Lung microvascular endothelial cell (primary cell): ENCODE data around the gene LMTK2. TPM values are rescaled to one million over a fixed set of nuclear protein-coding genes. Genes with fewer than 3 reads are reported as not detected.
A peak's percentile ranks its signal among the peaks of the same experiment; 100 is the strongest.
"Not testable (repeated sequence)": the region's sequence is repeated elsewhere in the genome, so short reads cannot be mapped to it uniquely, and the experiment has no call there.

Experiments
- DNase-seq, 2 donors: peaks; one replicate each; pipeline versions ENCODE4 v3.0.0 to v3.0.0-alpha.2; 2010; ENCODE audit warnings: low read depth in 2 of 2
- total RNA-seq: library from RNA; depleted of rRNA; stranded (reverse); fragments of >200 nt; gene quantifications from 2 replicates; pipeline ENCODE4 v1.2.1, GENCODE V29; 2014

Gene LMTK2
- total RNA-seq, 1 donor from 2014 or later: 7.1 TPM

DNA sequence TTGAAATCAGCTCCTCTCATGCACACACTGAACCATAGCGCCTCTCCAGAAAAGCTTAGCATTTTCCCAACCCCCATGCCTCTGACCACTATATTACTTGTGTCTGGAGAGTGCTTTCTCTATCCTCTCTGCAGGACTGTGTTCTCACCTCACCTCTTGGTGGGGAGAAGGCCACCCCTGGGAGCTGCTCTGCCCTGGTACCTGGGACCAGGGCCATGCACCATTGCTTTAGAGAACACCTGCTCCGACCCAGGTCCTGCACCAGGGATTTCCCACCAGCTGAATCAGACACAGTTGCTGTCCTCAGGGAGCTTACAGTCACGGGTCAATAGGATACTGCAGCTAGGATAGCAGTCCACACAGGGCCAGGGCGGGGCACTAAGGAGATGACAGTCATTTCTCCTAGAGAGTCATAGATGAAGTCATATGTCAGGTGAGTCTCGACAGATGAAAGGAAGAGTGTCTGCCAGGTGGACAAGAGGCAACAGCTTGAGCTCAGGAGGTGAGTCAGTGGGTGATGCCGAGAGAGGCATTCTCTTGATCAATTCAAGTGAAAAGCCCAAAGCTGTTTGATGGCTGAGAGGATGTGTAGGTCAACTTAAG is 619 bp upstream of the LMTK2 start:
- no peak for DNase-seq

DNA sequence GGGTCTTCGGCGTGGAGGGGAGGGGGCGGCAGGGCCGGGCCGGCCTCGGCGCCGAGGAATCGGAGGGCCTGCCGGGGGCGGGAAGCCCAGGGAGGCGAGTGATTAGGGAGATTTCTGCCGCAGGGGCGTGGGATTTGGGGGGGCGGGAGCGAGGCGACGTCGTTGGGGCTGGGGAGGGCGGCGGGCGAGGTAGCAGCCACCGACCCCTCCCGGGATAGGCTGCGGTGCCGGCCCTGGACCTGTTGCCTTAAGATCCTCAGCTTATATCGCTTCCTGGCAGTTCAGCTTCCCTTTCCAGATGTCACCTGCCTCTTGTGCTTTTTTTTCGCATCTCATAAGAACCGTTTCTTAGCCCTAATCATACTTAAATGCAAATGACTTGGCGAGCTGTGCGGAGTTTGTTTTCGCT is 655 bp downstream of the LMTK2 start:
- DNase-seq: peak; percentile 12 to 31

- peak; percentile 64 to 82 for DNase-seq
These were observed 3.8 kb downstream of the LMTK2 start for GRCh38 chr7:98110249-98111022.

GRCh38 chr7:98112077-98112476 is 5.4 kb downstream of the LMTK2 start:
- no peak for DNase-seq

DNA sequence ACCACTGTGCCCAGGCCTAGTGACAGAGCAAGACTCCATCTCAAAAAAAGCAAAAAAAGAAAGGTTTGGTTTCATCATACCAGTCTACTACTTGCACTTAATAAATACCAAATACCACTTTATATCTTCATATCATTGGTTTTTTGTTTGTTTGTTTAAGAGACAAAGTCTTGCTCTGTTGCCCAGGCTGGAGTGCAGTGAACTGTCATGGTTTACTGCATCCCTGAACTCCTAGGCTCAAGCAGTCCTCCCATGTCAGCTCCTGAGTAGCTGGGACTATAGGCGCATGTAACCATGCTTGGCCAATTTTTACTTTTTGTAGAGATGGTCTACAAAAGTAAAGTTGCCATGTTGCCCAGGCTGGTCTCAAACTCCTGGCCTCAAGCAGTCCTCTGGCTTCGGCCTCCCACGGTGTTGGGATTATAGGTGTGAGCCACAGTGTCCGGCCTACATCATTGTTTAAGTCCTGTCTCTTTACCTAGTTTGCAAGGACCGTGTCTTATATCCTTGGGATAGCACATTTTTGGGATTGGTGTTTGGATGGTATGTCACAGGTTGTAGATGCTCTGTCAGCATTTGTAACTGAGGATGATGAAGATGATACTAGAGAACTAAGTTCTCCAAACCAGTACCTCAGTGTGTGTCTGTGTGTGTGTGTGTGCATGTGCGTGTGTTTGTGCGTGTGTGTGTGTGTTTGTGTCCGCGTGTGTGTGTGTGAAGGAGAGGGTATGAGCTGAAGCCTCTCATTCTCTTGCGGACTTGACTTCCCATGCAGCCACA is 9.3 kb downstream of the LMTK2 start:
- DNase-seq: no peak

DNA sequence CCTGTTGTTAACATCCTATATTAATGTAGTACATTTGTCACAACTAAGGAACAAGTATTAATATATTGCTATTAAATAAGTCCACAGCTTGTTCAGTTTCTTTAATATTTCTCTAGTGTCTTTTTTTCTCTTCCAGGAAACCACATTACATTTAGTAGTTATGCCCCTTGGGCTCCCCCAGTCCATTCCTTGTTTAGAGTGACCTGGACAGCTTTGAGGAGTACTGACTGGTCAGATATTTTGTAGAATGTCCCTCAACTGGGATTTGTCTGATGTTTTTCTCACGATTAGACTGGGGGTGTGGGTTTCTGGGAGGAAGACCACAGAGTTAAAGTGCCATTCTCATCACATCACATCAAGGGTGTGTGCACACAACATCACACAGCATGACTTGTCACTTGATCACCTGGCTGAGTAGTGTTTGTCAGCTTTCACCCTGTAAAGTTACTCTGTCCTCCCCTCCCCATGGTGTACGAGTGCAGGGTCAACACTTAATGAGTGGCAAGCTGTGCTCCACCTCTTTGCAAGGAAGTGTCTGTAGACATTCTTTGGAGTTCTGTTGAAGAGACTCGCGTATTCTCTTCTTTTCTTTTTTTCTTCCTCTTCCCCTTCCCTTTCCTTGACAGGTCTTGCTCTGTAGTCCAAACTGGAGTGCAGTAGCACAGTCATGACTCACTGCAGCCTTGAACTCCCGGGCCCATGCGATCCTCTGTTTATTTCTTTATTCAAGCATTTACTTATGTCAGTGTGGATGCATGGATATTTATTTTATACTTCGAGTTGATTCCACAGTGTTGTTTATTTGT is 10.2 kb downstream of the LMTK2 start:
- peak in 1 of 2 donors; percentile 57 for DNase-seq

GRCh38 chr7:98119256-98119918 is 12.7 kb downstream of the LMTK2 start:
- peak; percentile 19 to 59 for DNase-seq

DNA sequence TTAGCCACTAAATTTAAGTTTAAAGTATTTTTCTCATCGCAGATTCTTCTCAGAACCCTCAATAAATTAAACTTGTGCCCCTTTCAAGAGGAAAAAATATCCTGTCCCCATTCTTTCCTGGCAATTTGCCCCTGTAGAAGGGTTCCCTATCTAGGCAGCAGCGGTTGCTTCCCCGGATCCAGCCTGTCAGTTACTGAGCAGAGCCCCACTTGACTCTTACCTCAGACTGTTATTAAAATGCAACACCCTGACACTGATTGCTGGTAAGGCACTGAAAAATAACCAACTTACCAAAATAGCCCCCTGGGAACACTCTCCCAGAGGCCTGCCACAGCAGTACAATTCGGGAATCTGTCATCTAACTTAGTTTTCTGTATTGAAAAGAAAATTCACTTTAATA is 13.9 kb downstream of the LMTK2 start:
- no peak for DNase-seq

DNA sequence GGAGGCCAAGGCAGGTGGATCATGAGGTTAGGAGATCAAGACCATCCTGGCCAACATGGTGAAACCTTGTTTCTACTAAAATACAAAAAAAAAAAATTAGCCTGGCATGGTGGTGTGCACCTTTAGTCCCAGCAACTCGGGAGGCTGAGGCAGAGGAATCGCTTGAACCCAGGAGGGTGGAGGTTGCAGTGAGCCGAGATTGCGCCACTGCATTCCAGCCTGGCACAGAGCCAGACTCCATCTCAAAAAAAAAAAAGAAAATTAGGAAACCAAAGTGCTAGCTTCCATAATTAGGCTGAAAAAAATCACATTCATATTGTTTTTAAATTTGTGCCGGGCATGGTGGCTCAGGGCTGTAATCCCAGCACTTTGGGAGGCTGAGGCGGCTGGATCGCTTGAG is 14.7 kb downstream of the LMTK2 start:
- not testable (repeated sequence) for DNase-seq

GRCh38 chr7:98123365-98123696 is 16.7 kb downstream of the LMTK2 start:
- no peak for DNase-seq

DNA sequence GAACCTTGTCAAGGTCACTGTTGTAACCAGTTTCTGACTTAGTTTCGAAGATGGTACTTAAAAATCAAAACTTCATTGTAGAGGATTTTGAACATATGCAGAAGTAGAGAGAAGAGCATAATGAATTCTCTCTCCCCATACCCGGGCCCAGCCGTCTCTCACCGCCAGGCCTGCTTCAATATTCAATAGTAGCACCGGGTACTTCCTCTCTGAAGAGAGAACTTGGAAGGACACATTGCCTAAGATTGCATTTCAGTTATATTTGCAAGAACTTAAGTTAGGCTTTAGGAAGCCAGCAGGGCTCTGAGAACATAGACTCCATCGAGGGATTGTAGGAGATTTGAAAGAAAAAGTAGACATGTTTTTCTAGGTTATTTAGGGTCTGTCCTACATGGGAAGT is 19.1 kb downstream of the LMTK2 start:
- no peak for DNase-seq

DNA sequence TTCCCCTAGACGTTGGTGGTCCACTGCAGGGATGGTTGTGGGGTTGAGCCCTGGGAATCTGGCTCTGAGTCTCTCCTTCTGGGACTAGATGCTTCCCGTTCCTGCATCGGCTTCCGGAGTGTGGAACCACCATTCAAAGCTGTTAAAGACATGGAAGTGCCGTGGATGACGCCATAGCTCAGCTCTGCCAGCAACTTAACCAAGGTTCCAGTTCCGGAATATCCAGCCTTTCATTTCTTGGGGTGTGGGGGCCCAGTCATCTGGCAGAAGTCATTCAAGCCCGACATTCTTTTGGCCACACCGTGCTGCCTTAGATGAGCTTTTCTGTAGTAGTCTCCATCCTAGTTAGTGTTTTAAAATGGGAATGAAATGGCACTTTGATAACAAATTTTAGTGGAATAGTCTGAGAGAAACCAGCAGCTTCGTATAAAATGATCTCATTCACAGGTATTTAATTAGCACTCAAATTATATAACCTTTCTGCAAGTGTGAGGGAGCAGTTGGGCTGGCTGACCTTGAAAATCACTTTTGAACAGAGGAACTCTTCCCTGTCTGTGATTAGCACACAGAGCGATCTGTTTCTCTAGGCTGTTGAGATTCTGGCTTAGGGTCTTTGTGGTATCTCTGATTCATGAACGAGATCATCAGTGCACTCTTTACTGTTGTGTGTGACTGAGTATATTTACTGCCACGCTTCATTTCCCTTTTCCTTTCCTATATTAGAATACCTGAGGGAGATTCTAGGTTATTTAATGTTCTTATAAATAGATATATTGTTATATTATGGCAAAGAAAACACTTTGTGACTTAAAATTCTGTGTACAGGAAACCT is 19.9 kb downstream of the LMTK2 start:
- DNase-seq: no peak

DNA sequence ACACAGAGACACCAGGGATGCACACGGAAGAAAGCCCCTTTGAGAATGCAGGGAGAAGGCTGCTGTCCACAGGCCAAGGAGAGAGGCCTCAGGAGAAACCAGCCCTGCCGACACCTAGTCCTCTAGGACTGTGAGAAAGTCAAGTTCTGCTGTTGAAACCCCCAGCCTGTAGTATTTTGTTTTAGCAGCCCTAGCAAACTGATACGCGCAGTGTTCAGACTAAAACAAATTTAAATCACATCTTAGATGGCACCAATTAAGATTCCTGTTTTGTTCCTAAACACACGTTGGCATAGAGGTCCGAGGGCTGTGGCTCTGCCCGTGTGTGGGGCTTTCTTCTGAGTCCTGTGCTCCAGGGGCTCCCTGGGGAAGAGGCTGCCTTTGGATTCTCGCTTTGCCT is 21.7 kb downstream of the LMTK2 start:
- DNase-seq: no peak

DNA sequence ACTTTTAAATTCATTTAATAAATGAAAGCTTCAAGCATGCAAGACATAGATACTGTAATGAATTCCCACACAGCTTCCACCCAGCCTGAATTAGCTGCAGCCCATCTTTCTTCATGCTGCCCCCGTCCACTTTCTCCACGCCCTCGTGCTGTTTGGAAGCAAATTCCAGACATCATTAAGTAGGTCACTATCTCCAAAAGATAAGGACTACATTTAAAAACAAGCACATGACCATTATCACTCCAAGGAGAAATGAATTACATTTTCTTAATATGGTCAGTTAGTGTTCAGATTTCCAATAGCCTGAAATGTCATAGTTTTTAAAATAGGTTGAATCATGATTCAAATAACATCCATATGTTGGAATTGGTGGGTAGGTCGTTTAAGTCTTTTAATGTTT is 24.3 kb downstream of the LMTK2 start:
- DNase-seq: no peak

DNA sequence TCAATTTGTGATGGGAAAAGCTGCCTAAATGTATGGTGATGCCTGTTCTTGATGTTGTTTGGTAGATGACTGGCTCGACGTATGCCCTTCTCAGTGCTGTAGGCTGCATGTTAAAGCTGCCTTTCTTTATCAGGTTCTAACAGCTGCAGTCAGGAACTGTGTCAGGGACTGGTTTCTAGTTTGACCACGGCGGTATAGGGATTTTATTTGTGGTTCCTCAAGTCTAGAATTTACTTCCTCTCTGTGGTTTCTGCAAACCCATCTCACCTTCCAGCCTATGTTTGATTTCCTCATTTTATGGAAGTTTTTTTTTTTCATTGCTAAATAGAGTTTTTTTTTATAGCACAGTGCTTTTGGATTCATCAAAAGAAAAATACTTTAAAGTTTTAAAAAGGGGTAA is 26.5 kb downstream of the LMTK2 start:
- DNase-seq: no peak

DNA sequence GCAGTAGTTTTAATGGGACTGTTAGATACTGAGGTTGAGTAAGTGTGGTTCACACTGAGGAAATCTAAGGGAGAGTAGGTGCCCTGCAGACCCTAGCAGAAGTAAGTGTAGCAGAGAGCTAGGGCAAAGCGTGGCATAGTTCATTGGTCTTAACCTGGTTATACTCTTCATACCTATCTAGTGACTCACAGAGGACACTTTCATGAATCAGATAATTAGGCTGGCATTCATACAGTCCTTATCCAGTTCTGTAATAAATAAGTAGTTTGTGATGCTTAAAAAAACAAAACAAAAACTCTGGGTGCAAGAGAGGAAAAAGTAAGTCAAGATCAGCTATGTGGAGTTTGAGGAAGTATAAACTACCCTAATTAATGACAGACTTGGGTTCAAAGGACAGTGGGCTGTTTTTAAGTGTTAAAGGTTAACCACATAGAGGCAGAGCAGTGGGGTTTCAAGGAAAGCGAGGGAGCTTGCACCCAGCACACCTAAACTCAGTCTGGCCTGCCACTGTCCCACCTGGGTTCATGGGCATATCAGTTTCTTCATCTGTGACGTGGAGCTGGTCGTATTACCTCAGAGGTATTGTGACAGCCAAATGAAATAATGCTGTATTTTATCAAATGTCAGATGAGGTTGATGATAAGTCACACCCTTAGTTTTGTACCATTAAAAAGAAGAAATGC is 27.1 kb downstream of the LMTK2 start:
- peak in 1 of 2 donors; percentile 20 for DNase-seq

GRCh38 chr7:98134420-98135228 is 28.0 kb downstream of the LMTK2 start:
- no peak for DNase-seq

DNA sequence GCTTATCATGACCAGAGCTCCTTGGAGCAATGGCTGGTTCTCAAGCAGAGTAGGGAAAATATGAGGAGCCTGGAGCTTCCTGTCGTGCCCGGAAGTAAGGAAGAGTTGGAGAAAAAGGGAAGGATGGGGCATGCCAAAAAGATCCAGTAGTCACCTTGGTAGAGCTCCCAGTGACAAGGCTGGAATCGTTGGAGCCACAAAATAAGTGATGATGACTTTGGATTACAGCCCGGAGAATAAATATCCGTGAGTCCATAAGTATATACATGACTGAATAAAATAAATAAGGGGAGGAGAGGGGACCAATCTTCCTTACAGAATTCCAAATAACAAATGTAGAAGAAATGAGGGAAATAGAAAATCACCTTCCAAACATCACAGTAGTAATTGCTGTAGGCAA is 29.3 kb downstream of the LMTK2 start:
- DNase-seq: no peak

GRCh38 chr7:98136423-98136822 is 29.8 kb downstream of the LMTK2 start:
- no peak for DNase-seq
